Measurements from ENCODE around the gene IKBKE.

The IKBKE gene

GRCh38 chr1:206477110-206477509 is 6.8 kb downstream of the IKBKE start:
- TF ChIP-seq, protein P1, sequence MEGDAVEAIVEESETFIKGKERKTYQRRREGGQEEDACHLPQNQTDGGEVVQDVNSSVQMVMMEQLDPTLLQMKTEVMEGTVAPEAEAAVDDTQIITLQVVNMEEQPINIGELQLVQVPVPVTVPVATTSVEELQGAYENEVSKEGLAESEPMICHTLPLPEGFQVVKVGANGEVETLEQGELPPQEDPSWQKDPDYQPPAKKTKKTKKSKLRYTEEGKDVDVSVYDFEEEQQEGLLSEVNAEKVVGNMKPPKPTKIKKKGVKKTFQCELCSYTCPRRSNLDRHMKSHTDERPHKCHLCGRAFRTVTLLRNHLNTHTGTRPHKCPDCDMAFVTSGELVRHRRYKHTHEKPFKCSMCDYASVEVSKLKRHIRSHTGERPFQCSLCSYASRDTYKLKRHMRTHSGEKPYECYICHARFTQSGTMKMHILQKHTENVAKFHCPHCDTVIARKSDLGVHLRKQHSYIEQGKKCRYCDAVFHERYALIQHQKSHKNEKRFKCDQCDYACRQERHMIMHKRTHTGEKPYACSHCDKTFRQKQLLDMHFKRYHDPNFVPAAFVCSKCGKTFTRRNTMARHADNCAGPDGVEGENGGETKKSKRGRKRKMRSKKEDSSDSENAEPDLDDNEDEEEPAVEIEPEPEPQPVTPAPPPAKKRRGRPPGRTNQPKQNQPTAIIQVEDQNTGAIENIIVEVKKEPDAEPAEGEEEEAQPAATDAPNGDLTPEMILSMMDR (IDR thresholded peaks at IDR 0.05): no peak

GRCh38 chr1:206477581-206478380 is 7.5 kb downstream of the IKBKE start:
- TF ChIP-seq, protein P1 (IDR thresholded peaks at IDR 0.05): no peak

- TF ChIP-seq, protein P1 (IDR thresholded peaks at IDR 0.05): no peak
Measured at GRCh38 chr1:206478746-206479145, 8.5 kb downstream of the IKBKE start.

GRCh38 chr1:206479183-206480125 is 9.2 kb downstream of the IKBKE start:
- TF ChIP-seq, protein P1 (IDR thresholded peaks at IDR 0.05): peak; percentile 88

DNA sequence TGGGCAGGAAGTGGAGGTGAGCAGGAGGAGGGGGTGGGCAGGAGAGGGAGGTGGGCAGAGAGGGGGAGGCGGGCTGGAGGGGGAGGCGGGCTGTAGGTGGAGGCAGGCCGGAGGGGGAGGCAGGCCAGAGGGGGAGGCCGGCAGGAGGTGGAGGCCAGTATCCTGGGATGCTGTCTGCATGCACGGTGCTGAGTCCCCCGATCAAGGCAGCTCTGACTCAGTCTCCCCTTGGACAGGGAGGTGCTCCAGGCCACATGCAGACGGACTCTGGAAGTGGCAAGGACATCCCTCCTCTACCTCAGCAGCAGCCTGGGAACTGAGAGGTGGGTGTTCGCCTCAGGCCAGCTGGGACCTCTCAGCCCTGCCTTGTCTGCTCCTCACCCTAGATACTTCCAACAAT is 9.9 kb downstream of the IKBKE start:
- TF ChIP-seq, protein P1 (IDR thresholded peaks at IDR 0.05): no peak

DNA sequence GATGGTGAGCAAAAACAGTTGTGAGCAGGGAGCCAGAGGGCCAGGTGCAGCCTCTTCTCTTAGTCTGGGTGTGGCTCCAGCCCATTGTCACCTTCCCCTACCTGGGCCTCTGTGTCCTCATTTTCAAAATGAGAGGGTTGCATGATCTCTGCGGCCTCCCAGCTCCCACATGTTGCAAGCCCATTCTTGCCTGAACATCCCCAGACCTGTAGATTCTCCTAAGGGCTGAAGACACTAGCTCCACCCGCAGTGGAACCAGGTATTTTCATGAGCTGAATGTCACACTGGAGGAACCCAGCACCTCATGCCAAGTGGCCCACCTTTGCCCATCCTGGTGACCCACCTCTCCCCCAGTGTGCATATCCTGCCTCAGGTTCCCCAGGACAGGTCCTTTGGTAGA is 12.3 kb downstream of the IKBKE start:
- TF ChIP-seq, protein P1 (IDR thresholded peaks at IDR 0.05): no peak

- TF ChIP-seq, protein P1 (IDR thresholded peaks at IDR 0.05): no peak
Measured at GRCh38 chr1:206484901-206485300, 14.6 kb downstream of the IKBKE start.

All from LNCAP (cell line).